GM18873 (cell line): ENCODE data around the gene AK8.

Source experiments
- ATAC-seq: cut with Tn5 transposase; IDR thresholded peaks from one replicate; pipeline ENCODE4 v1.9.1; 2021; ENCODE audit warnings: mild to moderate bottlenecking, moderate library complexity, moderate number of reproducible peaks; ENCODE audit not compliant: unreplicated experiment, low FRiP score

The AK8 gene

GRCh38 chr9:132863096-132863495, 15.0 kb downstream of the AK8 start:
- no peak for ATAC-seq

GRCh38 chr9:132862533-132862932, 15.6 kb downstream of the AK8 start:
- no peak for ATAC-seq

GRCh38 chr9:132861666-132862065, 16.4 kb downstream of the AK8 start:
- ATAC-seq: no peak

- no peak for ATAC-seq
Observed at GRCh38 chr9:132858751-132859150, 19.3 kb downstream of the AK8 start.

- ATAC-seq: no peak
Observed at GRCh38 chr9:132857616-132858342, 20.3 kb downstream of the AK8 start.

- no peak for ATAC-seq
Observed at GRCh38 chr9:132857031-132857430, 21.1 kb downstream of the AK8 start.

- ATAC-seq: no peak
Observed at GRCh38 chr9:132855904-132856303, 22.2 kb downstream of the AK8 start.

GRCh38 chr9:132854832-132855231, 23.3 kb downstream of the AK8 start:
- ATAC-seq: no peak

GRCh38 chr9:132853482-132853881, 24.6 kb downstream of the AK8 start:
- ATAC-seq: no peak

- no peak for ATAC-seq
Observed at GRCh38 chr9:132849185-132849706, 28.8 kb downstream of the AK8 start.

- ATAC-seq: no peak
Observed at GRCh38 chr9:132846918-132847515, 31.1 kb downstream of the AK8 start.

GRCh38 chr9:132846109-132846917, 31.8 kb downstream of the AK8 start:
- ATAC-seq: no peak

- ATAC-seq: no peak
Observed at GRCh38 chr9:132842124-132843044, 35.7 kb downstream of the AK8 start.

- ATAC-seq: no peak
Observed at GRCh38 chr9:132840980-132841379, 37.1 kb downstream of the AK8 start.

- ATAC-seq: no peak
Observed at GRCh38 chr9:132838291-132838690, 39.8 kb downstream of the AK8 start.

GRCh38 chr9:132837501-132838286, 40.4 kb downstream of the AK8 start:
- no peak for ATAC-seq

- no peak for ATAC-seq
Observed at GRCh38 chr9:132834343-132834742, 43.7 kb downstream of the AK8 start.

GRCh38 chr9:132833550-132834121, 44.4 kb downstream of the AK8 start:
- ATAC-seq: no peak
